ENCODE results near the gene MPLKIP.
A peak's percentile ranks its signal among the peaks of the same experiment; 100 is the strongest.

Gene MPLKIP

GRCh38 chr7:40134428-40135316, at the start of gene MPLKIP, which contains the start of gene SUGCT:
TSS of gene MPLKIP (minus strand) at chr7:40134622. CDS start at chr7:40134567, 55 bp downstream.
TSS of gene SUGCT (plus strand) at chr7:40135005.
- Histone ChIP-seq H3K27me3 (ENCODE audit: insufficient read depth, low read length, poor library complexity, severe bottlenecking) (no peaks in the 10 kb centered on the region), H2AFZ (ENCODE audit: low read length) (peak within 1 kb of the TSS; percentile 94), H3K9ac (ENCODE audit: low read depth, low read length, poor library complexity, severe bottlenecking) (peak within 1 kb of the TSS; percentile 93), H3K4me3 (ENCODE audit: low read length, poor library complexity, severe bottlenecking) (peak within 1 kb of the TSS; percentile 99), H3F3A (ENCODE audit: low read depth) (no peaks in the 10 kb centered on the region), H3K9me2 (replicated peaks; ENCODE audit: low read depth, low read length) (no peaks in the 10 kb centered on the region), H3K4me1 (ENCODE audit: insufficient read depth, low read length, poor library complexity, severe bottlenecking) (peaks cover 33% of the 10 kb centered on the region), H3K79me2 (ENCODE audit: insufficient read depth, low read length) (peaks cover 47% of the 10 kb centered on the region), H3K36me3 (ENCODE audit: insufficient read depth, low read length) (no peaks in the 10 kb centered on the region), H4K20me1 (ENCODE audit: insufficient read depth, low read length, poor library complexity, severe bottlenecking) (peaks cover 29% of the 10 kb centered on the region), H3K9me3 (ENCODE audit: insufficient read depth, low read depth, low read length) (no peaks in the 10 kb centered on the region), H3K4me2 (ENCODE audit: low read depth, low read length, poor library complexity, severe bottlenecking) (peak within 1 kb of the TSS; percentile 84)
- TF ChIP-seq EZH2phosphoT487 (IDR thresholded peaks at IDR 0.05; ENCODE audit: borderline replicate concordance) (no peak), CTCF (conservative IDR thresholded peaks at IDR 0.05; ENCODE audit: low read length) (peak; percentile 89)

- H2AFZ ChIP-seq (ENCODE audit: low read length) = no peak overlapping the region
- H4K20me1 ChIP-seq (ENCODE audit: insufficient read depth, low read length, poor library complexity, severe bottlenecking) = no peaks in the 10 kb centered on the region
- no peak overlapping the region for H3K4me2 ChIP-seq (ENCODE audit: low read depth, low read length, poor library complexity, severe bottlenecking)
- H3K9me2 ChIP-seq (replicated peaks; ENCODE audit: low read depth, low read length) = no peaks in the 10 kb centered on the region
- H3K9me3 ChIP-seq (ENCODE audit: insufficient read depth, low read depth, low read length) = no peaks in the 10 kb centered on the region
- H3K4me3 ChIP-seq (ENCODE audit: low read length, poor library complexity, severe bottlenecking) = no peak overlapping the region
- no peaks in the 10 kb centered on the region for H3K79me2 ChIP-seq (ENCODE audit: insufficient read depth, low read length)
- no peak for TF ChIP-seq EZH2phosphoT487 (IDR thresholded peaks at IDR 0.05; ENCODE audit: borderline replicate concordance)
- no peak for TF ChIP-seq CTCF (conservative IDR thresholded peaks at IDR 0.05; ENCODE audit: low read length)
- H3K9ac ChIP-seq (ENCODE audit: low read depth, low read length, poor library complexity, severe bottlenecking) = no peak overlapping the region
- H3K27me3 ChIP-seq (ENCODE audit: insufficient read depth, low read length, poor library complexity, severe bottlenecking) = no peaks in the 10 kb centered on the region
- H3K36me3 ChIP-seq (ENCODE audit: insufficient read depth, low read length) = no peaks in the 10 kb centered on the region
- H3F3A ChIP-seq (ENCODE audit: low read depth) = no peaks in the 10 kb centered on the region
- H3K4me1 ChIP-seq (ENCODE audit: insufficient read depth, low read length, poor library complexity, severe bottlenecking) = no peaks in the 10 kb centered on the region
These were observed 48.0 kb upstream of the MPLKIP start for GRCh38 chr7:40182452-40182851.

- no peaks in the 10 kb centered on the region for H4K20me1 ChIP-seq (ENCODE audit: insufficient read depth, low read length, poor library complexity, severe bottlenecking)
- no peaks in the 10 kb centered on the region for H3K4me1 ChIP-seq (ENCODE audit: insufficient read depth, low read length, poor library complexity, severe bottlenecking)
- H3K9ac ChIP-seq (ENCODE audit: low read depth, low read length, poor library complexity, severe bottlenecking) = no peak overlapping the region
- H3F3A ChIP-seq (ENCODE audit: low read depth) = no peaks in the 10 kb centered on the region
- no peak overlapping the region for H3K4me2 ChIP-seq (ENCODE audit: low read depth, low read length, poor library complexity, severe bottlenecking)
- H3K9me2 ChIP-seq (replicated peaks; ENCODE audit: low read depth, low read length) = no peaks in the 10 kb centered on the region
- no peaks in the 10 kb centered on the region for H3K79me2 ChIP-seq (ENCODE audit: insufficient read depth, low read length)
- no peaks in the 10 kb centered on the region; the same call in 1 of the 2 replicates for H3K9me3 ChIP-seq (ENCODE audit: insufficient read depth, low read depth, low read length)
- H2AFZ ChIP-seq (ENCODE audit: low read length) = no peak overlapping the region
- H3K36me3 ChIP-seq (ENCODE audit: insufficient read depth, low read length) = no peaks in the 10 kb centered on the region
- no peak for TF ChIP-seq EZH2phosphoT487 (IDR thresholded peaks at IDR 0.05; ENCODE audit: borderline replicate concordance)
- TF ChIP-seq CTCF (conservative IDR thresholded peaks at IDR 0.05; ENCODE audit: low read length) = no peak
- H3K4me3 ChIP-seq (ENCODE audit: low read length, poor library complexity, severe bottlenecking) = no peak overlapping the region
- no peaks in the 10 kb centered on the region for H3K27me3 ChIP-seq (ENCODE audit: insufficient read depth, low read length, poor library complexity, severe bottlenecking)
These were observed 42.6 kb upstream of the MPLKIP start for GRCh38 chr7:40177071-40177470.
